Liver (tissue), 9 donors: ENCODE data around the gene C2. TPM values are rescaled to one million over a fixed set of nuclear protein-coding genes. Genes with fewer than 3 reads are reported as not detected.

ENCODE experiments used
- DNase-seq: peaks from one replicate; pipeline ENCODE4 v3.0.0-alpha.2; 2017; ENCODE audit warnings: low spot score
- H3K27ac ChIP-seq, 2 donors: one replicate each; pipeline ENCODE4 v1.7.0; 2013; ENCODE audit warnings: inconsistent platforms in 2 of 2, low read length in 2 of 2, control low read depth in 1 of 2, low read depth in 1 of 2, mild to moderate bottlenecking in 1 of 2
- H3K27me3 ChIP-seq, 4 donors: one replicate each; pipeline versions ENCODE4 v1.6.1 to v1.7.0; 2013; ENCODE audit warnings: low read length in 3 of 4, inconsistent platforms in 1 of 4, mild to moderate bottlenecking in 1 of 4, moderate library complexity in 1 of 4; ENCODE audit not compliant: control insufficient read depth in 4 of 4, insufficient read depth in 4 of 4
- H3K36me3 ChIP-seq, 4 donors: one replicate each; pipeline versions ENCODE4 v1.6.1 to v1.7.0; 2013; ENCODE audit warnings: low read length in 3 of 4, mild to moderate bottlenecking in 3 of 4, low read depth in 1 of 4, moderate library complexity in 1 of 4; ENCODE audit not compliant: control insufficient read depth in 4 of 4, insufficient read depth in 3 of 4
- H3K4me1 ChIP-seq, 4 donors: one replicate each; pipeline versions ENCODE4 v1.6.1 to v1.7.0; 2013; ENCODE audit warnings: low read length in 3 of 4, mild to moderate bottlenecking in 3 of 4, moderate library complexity in 1 of 4; ENCODE audit not compliant: control insufficient read depth in 4 of 4, insufficient read depth in 4 of 4
- H3K4me3 ChIP-seq, 3 donors: one replicate each; pipeline versions ENCODE4 v1.6.1 to v1.7.0; 2013; ENCODE audit warnings: low read length in 3 of 3, control low read depth in 1 of 3, low read depth in 1 of 3, mild to moderate bottlenecking in 1 of 3
- H3K9ac ChIP-seq, 2 donors: one replicate each; pipeline ENCODE4 v1.7.0; 2013; ENCODE audit warnings: low read length in 2 of 2, mild to moderate bottlenecking in 2 of 2, moderate library complexity in 2 of 2, control low read depth in 1 of 2, low read depth in 1 of 2
- H3K9me3 ChIP-seq, 4 donors: one replicate each; pipeline versions ENCODE4 v1.6.1 to v1.7.0; 2013; ENCODE audit warnings: low read length in 3 of 4; ENCODE audit not compliant: control insufficient read depth in 4 of 4
- ATF3 ChIP-seq: IDR thresholded peaks from 2 replicates; pipeline ENCODE4 v1.6.1; 2016; ENCODE audit warnings: antibody characterized with exemption
- EGR1 ChIP-seq, 2 donors: IDR thresholded peaks; 2 replicates each; pipeline ENCODE4 v1.6.1; 2016 to 2018; ENCODE audit warnings: antibody characterized with exemption in 2 of 2, low read depth in 2 of 2
- FOXA2 ChIP-seq: IDR thresholded peaks from 2 replicates; pipeline ENCODE4 v1.6.1; 2016; ENCODE audit warnings: antibody characterized with exemption
- GABPA ChIP-seq, 2 donors: IDR thresholded peaks in 1 of 2; conservative IDR thresholded peaks in 1 of 2; 2 replicates each; pipeline ENCODE4 v1.6.1; 2016; ENCODE audit warnings: antibody characterized with exemption in 2 of 2, mild to moderate bottlenecking in 1 of 2, moderate library complexity in 1 of 2
- HNF4A ChIP-seq, 2 donors: conservative IDR thresholded peaks; 2 replicates each; pipeline ENCODE4 v1.6.1; 2016; ENCODE audit warnings: antibody characterized with exemption in 2 of 2, mild to moderate bottlenecking in 2 of 2
- HNF4G ChIP-seq: IDR thresholded peaks from 2 replicates; pipeline ENCODE4 v1.6.1; 2016; ENCODE audit warnings: antibody characterized with exemption
- JUND ChIP-seq, 2 donors: IDR thresholded peaks; 2 replicates each; pipeline ENCODE4 v1.6.1; 2016; ENCODE audit warnings: antibody characterized with exemption in 2 of 2
- MAX ChIP-seq: IDR thresholded peaks from 2 replicates; pipeline ENCODE4 v1.6.1; 2016; ENCODE audit warnings: antibody characterized with exemption
- NR2F2 ChIP-seq: IDR thresholded peaks from 2 replicates; pipeline ENCODE4 v1.6.1; 2016; ENCODE audit warnings: antibody characterized with exemption
- RAD21 ChIP-seq, 2 donors: IDR thresholded peaks; 2 replicates each; pipeline ENCODE4 v1.6.1; 2016; ENCODE audit warnings: antibody characterized with exemption in 2 of 2, mild to moderate bottlenecking in 2 of 2
- SP1 ChIP-seq: IDR thresholded peaks from 2 replicates; pipeline ENCODE4 v1.6.1; 2018; ENCODE audit warnings: antibody characterized with exemption, mild to moderate bottlenecking
- YY1 ChIP-seq: IDR thresholded peaks from 2 replicates; pipeline ENCODE4 v1.6.1; 2016; ENCODE audit warnings: antibody characterized with exemption, mild to moderate bottlenecking
- WGBS: extraction: QIAGEN DNeasy Blood & Tissue Kit; methylation state at CpG from one replicate; pipeline ENCODE4 v1.1.7; 2013; 5-methylcytosine and 5-hydroxymethylcytosine counted together
- polyA plus RNA-seq, 2 donors: library from polyadenylated mRNA; stranded (reverse) in 1 of 2; unstranded in 1 of 2; fragments of 200-250 nt in 1 of 2; fragments of >200 nt in 1 of 2; fragmentation: Nextera tagmentation in 1 of 2; extraction: Ambion mirVana in 1 of 2; gene quantifications; one replicate each; pipeline versions ENCODE4 v1.2.1 to v1.2.3, GENCODE V29; 2013 to 2015
- total RNA-seq, 2 donors: library from RNA; depleted of rRNA; stranded (reverse); fragments of >200 nt; gene quantifications; one replicate each; pipeline ENCODE4 v1.2.3, GENCODE V29; 2014
- TF ChIP-seq, protein P1 (sequence below): fragments of 150-350 bp; IDR thresholded peaks from 2 replicates; pipeline ENCODE4 v1.5.1; 2017; ENCODE audit warnings: improper control_type of control experiment, low read depth, low read length; ENCODE audit not compliant: missing input control
- TF ChIP-seq, protein P2 (sequence below): IDR thresholded peaks from 2 replicates; pipeline ENCODE4 v1.6.1; 2016; ENCODE audit warnings: antibody characterized with exemption
- donor health status: healthy.
- donor health status: healthy.
- donor health status: healthy.
- donor health status: healthy.
- donor health status: healthy.

The C2 gene
- total and polyA plus RNA-seq, 4 donors: 212 to 522 (median 397) TPM

DNA sequence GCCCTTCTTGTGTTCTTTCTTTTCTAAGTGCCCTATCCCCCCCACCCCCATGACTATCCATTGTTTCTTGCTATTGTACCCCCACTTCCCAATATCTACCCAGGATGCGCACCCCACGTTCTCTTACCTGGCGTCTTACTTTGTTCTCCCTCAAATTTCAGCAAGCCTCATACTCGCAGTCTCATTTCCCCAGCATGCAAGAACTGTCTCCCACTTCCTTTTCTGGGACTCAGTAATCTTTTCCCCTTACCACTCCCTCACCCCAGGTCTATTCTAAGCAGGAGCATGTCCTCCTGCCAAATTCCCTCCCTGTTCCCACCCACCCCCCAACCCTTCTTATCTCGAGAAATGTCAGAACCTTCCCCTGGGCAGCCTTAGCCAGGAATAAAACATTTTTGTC lies 28.3 kb upstream of the C2 start (continued):
- TF ChIP-seq, protein P1, sequence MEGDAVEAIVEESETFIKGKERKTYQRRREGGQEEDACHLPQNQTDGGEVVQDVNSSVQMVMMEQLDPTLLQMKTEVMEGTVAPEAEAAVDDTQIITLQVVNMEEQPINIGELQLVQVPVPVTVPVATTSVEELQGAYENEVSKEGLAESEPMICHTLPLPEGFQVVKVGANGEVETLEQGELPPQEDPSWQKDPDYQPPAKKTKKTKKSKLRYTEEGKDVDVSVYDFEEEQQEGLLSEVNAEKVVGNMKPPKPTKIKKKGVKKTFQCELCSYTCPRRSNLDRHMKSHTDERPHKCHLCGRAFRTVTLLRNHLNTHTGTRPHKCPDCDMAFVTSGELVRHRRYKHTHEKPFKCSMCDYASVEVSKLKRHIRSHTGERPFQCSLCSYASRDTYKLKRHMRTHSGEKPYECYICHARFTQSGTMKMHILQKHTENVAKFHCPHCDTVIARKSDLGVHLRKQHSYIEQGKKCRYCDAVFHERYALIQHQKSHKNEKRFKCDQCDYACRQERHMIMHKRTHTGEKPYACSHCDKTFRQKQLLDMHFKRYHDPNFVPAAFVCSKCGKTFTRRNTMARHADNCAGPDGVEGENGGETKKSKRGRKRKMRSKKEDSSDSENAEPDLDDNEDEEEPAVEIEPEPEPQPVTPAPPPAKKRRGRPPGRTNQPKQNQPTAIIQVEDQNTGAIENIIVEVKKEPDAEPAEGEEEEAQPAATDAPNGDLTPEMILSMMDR: no peak
- no peak for TF ChIP-seq FOXA2
- no peak for TF ChIP-seq GABPA (IDR thresholded peaks at IDR 0.05 in 1 of 2, conservative IDR thresholded peaks at IDR 0.05 in 1 of 2)
- no peak for TF ChIP-seq HNF4A (conservative IDR thresholded peaks at IDR 0.05)
- no peak for TF ChIP-seq JUND (IDR thresholded peaks at IDR 0.05)
- TF ChIP-seq RAD21 (IDR thresholded peaks at IDR 0.05): no peak
- no peak for TF ChIP-seq MAX
- TF ChIP-seq EGR1 (IDR thresholded peaks at IDR 0.05; ENCODE audit: low read depth in 2 of 2): no peak
- TF ChIP-seq YY1: no peak

- Histone ChIP-seq H3K27me3 (no peaks in the 10 kb centered on the region), H3K27ac (no peak overlapping the region), H3K36me3 (peaks cover 0 to 3% (median under 1%) of the 10 kb centered on the region in 4 donors), H3K4me3 (no peak overlapping the region), H3K4me1 (peaks cover 10 to 45% (median 29%) of the 10 kb centered on the region in 4 donors), H3K9me3 (no peaks in the 10 kb centered on the region), H3K9ac (no peak overlapping the region)
- no peak for DNase-seq
- 89% methylated on average over 49 of the region's 49 CpGs for WGBS
- TF ChIP-seq ATF3: no peak
- TF ChIP-seq HNF4A (conservative IDR thresholded peaks at IDR 0.05): no peak
- TF ChIP-seq NR2F2: no peak
- TF ChIP-seq HNF4G: no peak
- TF ChIP-seq, protein P1: no peak
- no peak for TF ChIP-seq MAX
- TF ChIP-seq SP1: no peak
- TF ChIP-seq, protein P2, sequence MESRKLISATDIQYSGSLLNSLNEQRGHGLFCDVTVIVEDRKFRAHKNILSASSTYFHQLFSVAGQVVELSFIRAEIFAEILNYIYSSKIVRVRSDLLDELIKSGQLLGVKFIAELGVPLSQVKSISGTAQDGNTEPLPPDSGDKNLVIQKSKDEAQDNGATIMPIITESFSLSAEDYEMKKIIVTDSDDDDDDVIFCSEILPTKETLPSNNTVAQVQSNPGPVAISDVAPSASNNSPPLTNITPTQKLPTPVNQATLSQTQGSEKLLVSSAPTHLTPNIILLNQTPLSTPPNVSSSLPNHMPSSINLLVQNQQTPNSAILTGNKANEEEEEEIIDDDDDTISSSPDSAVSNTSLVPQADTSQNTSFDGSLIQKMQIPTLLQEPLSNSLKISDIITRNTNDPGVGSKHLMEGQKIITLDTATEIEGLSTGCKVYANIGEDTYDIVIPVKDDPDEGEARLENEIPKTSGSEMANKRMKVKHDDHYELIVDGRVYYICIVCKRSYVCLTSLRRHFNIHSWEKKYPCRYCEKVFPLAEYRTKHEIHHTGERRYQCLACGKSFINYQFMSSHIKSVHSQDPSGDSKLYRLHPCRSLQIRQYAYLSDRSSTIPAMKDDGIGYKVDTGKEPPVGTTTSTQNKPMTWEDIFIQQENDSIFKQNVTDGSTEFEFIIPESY: no peak
Observed at GRCh38 chr6:31899882-31900722, 27.4 kb upstream of the C2 start.
